Activated effector memory CD4-positive, alpha-beta T cell treated with Interleukin-2 at 50 U/mL for 16 hours (primary cell): ENCODE results near the gene DDHD1.
"Not testable (repeated sequence)": the region's sequence is repeated elsewhere in the genome, so short reads cannot be mapped to it uniquely, and the experiment has no call there.

Source experiments
- DNase-seq: peaks from one replicate; pipeline ENCODE4 v3.0.0-alpha.2; 2020

The DDHD1 gene

DNA sequence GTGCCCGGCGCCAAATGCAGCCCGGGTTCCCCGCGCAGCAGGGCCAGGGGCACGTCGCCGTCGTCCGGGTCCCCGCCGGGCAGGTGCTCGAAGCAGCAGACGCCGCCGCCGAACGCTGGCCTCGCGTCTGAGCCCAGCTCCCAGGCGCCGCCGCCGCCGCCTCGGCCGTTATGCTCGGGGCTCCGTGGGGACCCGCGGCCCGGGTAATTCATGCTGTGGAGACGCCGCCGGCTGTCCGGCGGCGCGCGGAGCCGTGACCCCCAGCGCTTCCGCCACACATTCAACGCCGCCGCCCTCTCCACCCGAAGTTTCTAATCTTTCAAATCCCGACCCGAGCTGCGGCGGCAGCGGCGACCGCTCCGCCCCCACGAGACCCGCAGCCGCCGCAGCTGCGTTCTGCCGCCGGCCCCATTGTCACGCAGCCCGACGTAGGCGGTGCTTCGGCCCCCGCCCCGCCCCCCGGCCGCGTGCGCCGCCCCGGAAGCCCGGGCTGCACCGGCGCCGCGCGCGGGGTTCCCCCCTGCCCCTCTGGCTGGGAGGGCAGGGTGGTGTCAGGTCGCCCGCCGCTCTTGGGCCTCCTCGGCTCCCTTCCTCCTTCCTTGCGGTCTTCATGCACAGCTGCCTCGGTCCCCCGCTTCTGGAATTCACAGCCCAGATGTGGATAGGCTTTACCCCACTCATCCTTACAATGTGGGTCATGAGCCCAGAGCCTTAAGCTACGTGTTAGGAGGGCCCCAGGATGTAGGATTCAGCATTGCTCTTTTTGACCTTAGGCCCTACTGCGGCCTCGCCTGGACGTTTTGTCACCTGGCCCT lies at the start of gene DDHD1:
Gene DDHD1, minus strand, starts transcription at position 437 of the 815 bp plus-strand sequence. Its CDS starts 225 bp downstream, at position 212.
- DNase-seq, result peak; percentile 86

DNA sequence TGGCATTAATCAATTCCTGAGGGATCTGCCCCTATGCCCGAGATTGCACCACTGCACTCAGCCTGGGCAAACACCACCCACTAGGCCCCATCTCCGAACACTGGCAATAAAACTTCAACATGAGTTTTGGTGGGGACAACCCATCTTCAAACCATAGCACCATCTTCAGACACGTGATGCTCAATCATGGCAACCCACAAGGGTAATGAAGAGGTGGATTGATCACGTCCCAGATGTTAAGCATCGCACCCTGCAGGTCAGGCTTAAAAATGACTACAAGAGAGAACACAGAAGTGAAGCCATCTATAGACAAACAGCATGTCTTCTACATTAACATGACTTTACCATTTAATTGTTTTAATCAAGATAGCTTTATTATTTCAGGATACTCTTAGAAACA lies 42.8 kb upstream of the DDHD1 start:
- DNase-seq, result no peak

DNA sequence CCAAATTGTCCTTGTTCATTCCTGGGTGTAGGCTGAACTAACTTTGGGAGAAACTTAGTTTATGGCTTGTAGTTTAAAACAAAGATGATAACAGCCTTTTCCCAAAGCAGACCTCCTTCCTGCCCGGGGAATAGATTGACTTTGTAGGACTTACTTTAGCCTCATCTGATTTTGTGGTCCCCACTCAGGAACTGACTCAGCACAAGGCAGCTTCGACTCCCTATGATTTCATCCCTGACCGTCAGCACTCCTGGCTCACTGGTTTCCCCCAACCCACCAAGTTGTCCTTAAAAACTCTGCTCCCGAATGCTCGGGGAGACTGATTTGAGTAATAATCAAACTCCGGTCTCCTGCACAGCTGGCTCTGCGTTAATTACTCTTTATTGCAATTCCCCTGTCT lies 40.1 kb upstream of the DDHD1 start:
- DNase-seq, result no peak

DNA sequence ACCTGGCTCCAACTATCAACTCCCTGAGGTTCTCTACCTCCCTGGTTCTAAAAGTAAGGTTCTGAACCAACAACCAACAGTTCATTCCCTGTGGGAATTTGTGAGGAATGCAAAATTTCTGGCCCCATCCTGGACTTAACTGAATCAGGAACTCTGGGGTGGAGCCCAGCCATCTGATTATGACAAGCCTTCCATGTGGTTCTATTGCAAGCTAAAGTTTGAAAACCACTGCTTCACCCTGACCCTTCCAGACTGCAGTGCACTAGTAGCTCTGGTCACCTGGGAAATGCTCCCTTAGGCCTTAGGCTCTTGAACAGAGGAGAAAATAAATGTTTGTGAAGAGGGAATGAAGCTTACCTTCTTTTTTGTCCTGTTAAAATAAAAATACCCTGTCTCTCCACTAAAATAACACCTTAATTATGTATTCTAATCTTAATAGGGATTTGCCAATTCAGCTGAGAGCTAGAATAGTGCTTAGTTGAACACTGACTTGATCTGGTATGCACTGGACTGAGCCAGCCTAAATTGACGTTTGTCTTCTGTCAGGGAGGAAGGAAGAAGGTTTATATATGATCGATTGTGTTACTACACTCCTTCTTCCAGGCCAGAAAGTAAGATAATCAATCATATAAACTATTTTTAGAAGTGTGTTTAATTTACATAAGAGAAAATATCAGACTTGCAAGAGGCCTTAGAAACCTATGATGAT lies 39.1 kb upstream of the DDHD1 start:
- DNase-seq, result no peak

DNA sequence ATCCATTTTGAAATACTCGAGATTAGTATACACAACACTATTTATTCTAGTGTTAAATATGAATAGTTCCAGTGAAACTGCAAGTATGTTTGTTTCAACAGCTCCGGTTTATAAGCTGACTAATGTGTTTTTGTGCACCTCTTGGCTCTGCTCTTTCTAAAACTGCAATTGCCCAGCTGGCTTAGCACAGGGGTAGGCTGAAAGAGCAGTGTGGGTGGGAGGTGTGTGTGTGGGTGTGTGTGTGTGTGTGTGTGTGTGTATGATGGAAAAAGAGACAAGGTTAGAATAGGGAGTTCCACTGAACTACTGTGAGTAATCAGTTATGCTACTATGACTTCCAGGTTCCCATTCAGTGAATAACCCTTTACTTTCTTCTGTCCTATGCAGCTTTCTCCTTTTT lies 37.8 kb upstream of the DDHD1 start:
- no peak for DNase-seq

DNA sequence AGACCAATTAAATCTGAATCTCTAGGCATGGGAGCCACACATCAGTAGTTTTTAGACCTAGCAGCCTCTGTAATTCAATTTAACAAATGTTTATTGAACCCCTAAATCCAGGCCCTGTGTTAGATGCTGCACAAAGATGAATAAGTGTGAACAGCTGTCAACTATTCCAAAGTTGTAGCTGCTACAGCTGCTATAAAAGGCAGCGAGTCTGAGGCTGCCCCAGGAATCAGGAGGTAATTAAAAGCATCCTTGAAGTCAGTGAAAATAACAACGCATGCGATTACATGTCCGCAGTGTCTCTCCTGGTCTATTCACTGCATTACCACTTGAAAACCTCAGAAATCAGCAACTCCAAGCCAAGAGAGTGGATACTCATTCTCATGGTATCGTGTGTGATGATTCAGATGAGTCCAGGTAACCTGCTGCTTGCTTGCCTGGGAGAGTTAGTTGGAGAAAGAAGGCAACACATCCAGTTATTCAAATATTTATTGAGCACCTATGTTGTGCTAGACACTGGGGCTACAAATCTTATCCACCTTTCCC lies 34.9 kb upstream of the DDHD1 start:
- no peak for DNase-seq

DNA sequence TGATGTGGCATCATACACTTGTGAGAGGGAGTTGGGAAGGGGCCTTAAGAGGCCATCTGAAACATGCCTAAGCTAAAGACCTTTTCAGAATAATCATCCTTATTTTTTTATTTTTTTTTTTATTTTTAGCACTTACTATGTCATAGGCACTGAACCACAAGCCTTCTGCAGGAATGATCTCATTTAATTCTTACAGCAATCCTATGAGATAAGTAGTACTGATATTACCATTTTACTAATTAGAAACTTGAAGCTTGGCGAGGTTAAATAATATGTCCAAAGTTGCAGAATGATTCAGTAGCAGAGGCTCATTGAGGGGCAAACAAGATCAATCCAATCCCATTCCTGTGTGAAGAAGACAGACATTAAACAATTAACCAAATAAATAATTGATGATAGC lies 33.4 kb upstream of the DDHD1 start:
- DNase-seq, result no peak

DNA sequence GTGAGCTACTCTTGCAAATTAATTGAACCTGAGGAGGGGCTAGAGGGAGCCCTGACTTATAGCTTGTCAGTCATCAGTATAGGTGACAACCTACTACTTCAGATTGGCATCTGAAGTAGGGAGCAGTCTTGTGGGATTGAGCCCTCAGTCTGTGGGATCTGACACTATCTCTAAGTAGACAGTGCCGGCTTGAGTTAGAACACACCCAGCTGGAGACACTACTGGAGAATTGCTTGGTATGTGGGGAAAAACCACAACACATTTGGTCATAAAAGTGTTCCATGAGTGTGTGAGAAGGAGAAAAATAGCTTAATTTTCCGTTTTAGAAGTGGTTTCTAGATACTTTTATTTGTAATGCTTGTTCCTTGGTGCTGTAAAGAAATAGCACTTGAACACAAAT lies 30.5 kb upstream of the DDHD1 start:
- DNase-seq, result no peak

DNA sequence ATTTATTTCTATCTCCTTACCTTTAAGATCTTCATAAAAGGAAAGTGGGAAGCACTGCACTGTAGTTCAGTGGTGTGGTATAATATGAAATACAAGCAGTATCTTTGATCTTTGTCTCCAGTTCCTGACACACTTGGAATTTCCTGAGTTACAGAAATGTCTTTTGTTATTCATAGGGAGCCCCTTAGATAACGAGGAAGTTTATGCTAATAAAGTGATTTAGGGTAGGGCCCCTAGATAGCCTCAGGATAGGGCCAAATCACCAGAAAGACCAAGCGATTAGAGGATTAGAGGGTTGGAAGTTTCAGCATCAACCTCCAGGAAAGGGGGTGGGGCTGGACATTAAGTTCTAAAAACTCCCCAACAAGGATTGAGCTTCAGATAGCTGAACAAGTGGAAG lies 29.9 kb upstream of the DDHD1 start:
- DNase-seq, result no peak

DNA sequence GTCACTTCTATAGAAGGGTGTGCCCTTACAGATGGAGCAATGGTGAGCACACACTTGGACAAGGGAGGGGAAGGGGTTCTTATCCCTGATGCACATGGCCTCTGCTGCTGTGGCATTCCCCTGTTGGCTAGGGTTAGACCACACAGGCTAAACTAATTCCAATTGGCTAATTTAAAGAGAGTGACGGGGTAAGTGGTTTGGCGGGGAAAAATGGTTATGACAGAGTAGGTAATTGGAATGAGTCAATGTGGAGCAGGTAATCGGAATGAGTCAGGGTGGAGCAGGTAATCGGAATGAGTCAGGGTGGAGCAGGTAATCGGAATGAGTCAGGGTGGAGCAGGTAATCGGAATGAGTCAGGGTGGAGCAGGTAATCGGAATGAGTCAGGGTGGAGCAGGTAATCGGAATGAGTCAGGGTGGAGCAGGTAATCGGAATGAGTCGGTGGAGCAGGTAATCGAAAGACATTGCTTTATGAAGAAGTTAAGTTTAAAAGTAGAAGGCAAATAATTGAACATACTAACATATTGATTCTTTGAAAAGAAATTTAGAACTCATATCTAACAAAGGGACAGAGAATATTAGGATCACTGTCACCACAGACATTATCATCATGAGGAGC lies 28.4 kb upstream of the DDHD1 start:
- not testable (repeated sequence) for DNase-seq

DNA sequence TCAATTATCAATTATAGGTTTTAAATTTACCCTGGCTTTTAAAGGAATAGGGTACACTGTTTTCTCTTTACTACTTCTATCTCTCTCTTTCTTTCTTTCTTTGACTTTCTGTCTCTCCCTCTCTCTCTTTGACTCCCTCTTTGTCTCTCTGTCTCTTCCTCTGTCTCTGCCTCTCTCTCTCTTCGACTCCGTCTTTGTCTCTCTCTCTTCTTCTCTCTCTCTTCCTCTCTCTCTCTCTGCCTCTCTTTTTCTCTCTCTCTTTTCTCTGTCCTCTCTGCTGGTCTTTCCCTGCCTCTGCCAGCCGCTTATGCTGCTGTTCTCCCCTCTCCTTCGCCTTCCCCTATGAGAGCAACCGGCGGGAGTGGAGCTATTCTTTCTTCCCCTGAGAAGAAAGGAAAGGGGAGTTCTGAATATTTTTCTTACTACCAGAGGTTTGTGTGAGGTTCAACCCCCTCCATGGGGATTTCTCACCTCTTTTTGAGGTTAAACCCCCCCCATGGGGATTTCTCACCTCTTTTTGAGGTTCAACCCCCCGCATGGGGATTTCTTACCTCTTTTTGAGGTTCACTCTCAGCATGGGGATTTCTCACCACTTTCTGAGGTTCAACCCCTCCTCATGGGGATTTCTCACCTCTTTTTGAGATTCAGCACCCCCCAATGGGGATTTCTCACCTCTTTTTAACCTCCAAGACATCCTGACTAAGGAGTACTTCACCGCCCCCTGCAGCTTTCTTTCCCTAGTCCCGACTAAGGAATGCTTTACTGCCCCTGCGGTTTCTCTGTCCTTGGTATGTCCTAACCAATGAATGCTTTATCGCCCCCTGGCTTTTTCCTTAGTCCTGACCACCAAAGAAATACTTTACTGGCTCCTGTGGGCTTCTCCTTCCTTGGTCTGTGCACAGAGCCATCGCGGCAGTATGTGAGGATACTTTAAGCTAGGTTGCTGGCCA lies 27.4 kb upstream of the DDHD1 start:
- DNase-seq, result no peak

DNA sequence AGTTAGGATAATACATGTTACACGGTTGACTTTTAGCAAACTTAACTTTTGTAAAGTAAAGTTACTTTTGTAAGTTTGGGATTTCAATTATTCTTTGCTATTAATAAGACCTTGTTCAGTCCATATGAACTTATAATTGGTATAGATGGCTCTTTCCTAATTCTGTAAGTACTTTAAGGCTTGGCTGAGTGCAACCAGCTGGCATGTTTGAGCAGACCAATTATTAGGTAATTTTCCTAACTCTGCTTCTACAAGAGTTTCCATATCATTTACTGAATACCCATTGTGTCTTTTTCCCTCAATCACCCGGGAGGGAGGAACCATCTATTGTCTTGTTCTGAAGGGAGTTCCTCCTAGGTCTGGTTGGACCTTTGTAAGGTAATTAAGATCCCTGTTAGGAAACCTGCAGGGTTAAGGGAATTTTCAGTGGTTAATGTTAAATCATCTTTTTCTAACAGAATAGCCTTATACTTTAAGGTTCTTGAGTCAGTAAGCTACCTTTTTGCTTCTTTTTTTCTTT lies 26.4 kb upstream of the DDHD1 start:
- not testable (repeated sequence) for DNase-seq

DNA sequence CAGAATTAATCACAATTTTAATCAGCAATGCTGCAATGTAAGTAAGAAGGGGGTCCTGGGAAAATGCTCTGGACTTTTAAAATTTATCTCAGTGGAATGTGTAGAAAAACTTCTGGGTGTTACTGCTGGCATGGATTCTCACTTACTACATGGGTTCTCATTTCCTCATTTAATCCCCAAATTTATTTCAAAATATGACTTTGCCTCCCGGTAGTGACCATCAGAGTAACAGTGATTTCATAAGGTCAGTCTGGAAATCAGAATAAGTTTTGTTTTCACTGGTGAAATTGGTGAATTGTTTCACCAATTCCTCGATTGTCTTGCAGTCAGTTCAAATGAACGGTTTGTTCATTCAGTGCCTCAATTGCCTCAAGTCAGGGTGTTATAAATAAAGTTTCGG lies 22.3 kb upstream of the DDHD1 start:
- no peak for DNase-seq

DNA sequence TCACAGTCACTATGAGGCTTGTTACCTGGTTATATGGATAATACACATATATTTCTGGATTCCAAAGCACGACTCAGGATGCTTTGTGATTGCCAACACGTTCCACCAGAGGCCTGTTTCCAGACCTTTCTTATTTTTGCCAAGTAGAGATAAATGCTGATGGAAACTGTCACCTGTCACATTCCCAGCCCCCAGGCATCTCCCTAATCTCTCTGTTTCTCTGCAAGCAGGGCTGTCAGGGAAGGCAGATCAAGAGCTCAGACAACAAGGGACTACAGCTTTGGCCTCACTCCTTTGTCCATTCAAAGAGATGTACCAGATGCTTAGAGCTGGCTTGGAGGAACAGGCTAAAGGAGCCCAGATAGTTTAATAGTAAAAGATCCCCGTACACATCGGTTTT lies 21.8 kb upstream of the DDHD1 start:
- DNase-seq, result no peak

DNA sequence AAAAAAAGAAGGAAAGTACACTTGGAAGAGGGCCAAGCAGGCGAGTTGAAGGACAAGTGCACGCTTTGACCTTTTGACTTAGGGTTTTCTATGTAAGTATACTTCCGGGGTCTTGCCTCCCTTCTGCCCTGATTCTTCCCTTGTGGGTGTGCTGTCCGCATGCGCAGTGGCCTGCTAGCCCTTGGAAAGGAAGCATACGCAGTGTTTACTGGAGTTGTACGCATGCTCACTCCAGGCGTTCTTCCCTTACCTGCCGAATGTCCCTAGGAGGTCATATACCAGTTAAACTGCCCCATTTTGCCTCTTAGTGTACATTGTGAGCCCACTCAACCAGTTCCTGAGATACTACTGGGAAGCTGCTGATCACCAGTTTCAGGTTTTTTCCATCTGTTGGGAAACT lies 15.7 kb upstream of the DDHD1 start:
- DNase-seq, result no peak

DNA sequence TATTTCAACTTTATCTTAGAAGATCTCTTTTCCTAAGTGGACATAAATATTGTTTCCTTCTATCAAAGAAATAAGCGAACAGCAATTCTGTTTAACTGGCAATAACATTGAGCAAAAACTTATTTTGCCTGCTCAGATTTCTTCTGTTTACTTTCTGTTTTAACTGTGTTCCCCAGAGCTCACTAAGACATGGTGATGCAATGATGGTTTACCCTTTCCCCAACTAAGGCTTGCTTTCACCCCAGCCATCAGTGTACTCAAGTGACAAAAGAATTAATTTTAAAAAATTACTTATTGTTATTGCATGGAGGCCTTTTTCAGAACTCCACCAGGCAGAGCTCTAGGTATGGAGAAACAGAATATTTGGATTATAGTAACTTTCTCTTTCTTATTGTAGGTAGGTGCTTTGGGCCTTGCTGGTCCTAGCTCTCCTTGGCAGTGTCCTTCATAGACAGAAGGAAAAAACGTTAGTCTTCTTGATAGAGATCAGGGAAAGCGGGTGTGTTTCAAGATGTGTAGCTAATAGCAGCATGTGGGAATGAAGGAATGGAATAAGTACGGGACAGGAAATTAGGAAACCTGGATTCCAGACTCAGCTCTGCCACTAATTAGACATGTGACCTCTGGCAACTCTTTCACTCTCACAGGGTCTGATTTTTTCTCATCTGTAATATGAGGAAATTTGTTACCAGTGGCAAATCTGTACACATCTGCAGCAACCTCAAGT lies 14.6 kb upstream of the DDHD1 start:
- DNase-seq, result no peak

DNA sequence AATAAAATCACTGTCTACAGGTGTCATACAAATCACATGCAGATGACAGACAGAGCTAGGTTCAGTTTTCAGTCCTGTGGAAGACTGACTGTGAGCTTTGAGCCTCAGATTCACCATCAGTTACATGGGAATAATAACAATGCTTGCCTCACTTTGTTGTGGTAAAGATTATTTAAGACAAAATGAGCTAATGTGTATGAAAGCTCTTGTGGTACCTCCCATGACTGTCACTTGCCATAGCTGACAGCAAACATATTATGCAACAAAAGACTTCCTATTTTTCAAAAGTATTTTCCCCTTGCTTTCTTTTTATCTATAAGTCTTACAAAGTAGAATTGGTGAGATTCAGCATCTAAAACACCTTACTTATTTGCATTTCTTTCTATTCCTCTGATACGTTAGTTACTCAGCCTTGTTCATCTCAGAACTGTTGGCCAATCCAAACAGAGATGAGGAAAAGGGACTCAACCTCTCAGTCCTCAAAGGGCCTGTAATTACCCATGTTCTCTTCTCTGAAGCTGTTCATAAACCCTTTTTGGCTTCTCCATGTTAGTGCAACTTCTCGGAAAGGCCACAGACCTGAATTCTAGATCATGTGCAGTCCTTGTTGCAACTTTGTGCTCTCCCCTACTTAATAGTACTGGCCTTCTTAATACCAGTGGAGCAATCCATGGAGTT lies 8.8 kb upstream of the DDHD1 start:
- DNase-seq, result no peak

DNA sequence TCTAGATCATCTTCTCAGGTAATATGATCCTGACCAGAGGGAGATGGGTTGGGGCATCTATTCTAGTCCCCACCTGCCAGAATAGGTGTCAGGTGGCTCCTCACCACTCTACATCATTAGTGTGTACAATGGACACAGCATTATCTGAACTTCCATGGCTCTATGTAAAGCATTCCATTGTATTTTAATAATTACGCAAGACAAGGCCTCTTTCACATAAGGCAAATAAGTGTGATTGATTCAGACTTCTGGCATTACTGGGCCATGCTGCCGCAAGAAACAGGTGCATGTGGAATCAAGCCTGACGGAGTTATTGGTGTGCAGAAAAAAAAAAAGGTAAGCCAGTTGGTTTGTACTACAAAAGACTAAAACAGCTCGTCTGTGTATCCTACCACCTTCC lies 3.1 kb upstream of the DDHD1 start:
- DNase-seq, result no peak

DNA sequence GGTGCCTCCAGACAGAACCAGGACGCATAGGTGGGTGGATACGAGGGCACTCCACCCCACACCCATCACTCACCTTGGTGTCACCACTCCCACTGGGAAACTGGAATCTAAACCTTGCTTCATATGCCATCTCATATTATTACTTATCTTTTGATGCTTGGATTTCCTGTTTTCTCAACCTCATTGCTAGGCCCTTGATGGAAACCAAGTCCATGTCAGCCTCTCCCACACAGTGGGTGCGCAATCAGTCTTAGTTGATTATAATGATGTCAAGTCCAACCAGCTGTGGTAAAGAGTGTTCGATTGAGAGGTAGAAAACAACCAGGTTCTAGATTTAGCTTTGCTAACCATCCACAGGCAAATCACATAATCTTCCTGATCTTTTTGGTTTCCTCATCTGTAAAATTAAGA lies 584 bp upstream of the DDHD1 start:
- DNase-seq, result no peak

DNA sequence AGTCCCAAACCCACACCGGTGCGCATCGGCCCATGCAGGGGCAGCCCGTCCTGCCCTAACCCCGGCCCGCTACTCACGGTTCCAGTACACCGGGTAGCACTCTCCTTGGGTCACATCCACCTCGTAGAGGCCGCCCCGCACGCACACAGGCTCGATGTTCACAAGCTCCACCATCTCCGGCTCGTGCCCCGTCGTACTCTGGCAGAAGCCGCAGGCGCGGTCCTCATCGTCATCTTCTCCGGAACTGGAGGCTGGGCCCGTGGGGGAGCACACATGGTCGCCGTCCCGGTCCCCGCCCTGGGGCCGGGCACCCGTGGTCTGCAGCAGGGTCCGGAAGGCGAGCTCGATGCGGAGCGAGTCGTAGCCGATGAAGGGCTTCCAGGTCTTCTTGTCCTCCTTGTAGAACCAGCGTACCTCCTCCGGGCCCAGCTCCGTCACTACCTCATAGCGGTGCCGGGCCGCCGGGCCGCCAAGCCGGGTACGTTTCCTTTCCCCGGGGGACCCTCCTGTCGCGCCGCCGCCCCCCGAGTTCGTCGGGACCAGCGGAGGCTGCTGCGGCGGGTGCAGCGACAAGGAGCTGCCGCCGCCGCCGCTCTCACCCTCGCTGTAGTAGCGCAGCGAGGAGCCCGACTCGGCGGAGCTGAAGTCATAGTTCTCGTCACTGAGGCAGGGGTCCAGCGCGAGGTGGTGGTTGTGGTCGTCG lies 788 bp downstream of the DDHD1 start:
- peak; percentile 63 for DNase-seq
